ENCODE measurements around the gene CKAP2. TPM values are rescaled to one million over a fixed set of nuclear protein-coding genes. Genes with fewer than 3 reads are reported as not detected.

Gene CKAP2
- total and polyA plus RNA-seq, 7 experiments from 2014 or later, result 12.0 to 59.9 (median 13.3) TPM

- Mint-ChIP-seq H3K4me1 (peaks cover 0 to 1% (median 0%) of the 10 kb centered on the region in 7 donors), H3K36me3 (peaks cover 10 to 38% (median 19%) of the 10 kb centered on the region in 5 donors), H3K9me3 (peaks cover 0 to 3% (median 0%) of the 10 kb centered on the region in 11 donors), H3K27me3 (peaks cover 0 to 3% (median 0%) of the 10 kb centered on the region in 5 donors), H3K27ac (no peak overlapping the region), H3K4me3 (no peak overlapping the region)
- H3K4me1 ChIP-seq (ENCODE audit: control insufficient read depth in 2 of 2, insufficient read depth in 2 of 2, low read length in 2 of 2), result no peaks in the 10 kb centered on the region
- no peak for ATAC-seq
- H3K27me3 ChIP-seq (ENCODE audit: control insufficient read depth in 2 of 2, insufficient read depth in 2 of 2, low read length in 2 of 2), result no peaks in the 10 kb centered on the region
- H3K27ac ChIP-seq (ENCODE audit: low read depth, low read length), result no peak overlapping the region
- ChIA-PET POLR2A (no interaction called here), CTCF (no interaction called here)
- no peak overlapping the region for H3K4me3 ChIP-seq (ENCODE audit: low read length)
- H3K9me3 ChIP-seq (ENCODE audit: control insufficient read depth in 2 of 3, low read length in 3 of 3), result no peaks in the 10 kb centered on the region
- H3K36me3 ChIP-seq (ENCODE audit: control insufficient read depth in 2 of 3, insufficient read depth in 3 of 3, low read length in 3 of 3), result peaks cover 0 to 28% (median 0%) of the 10 kb centered on the region in 3 experiments
- intact Hi-C loops (cut with micrococcal nuclease), result no loop called here
- no peak for DNase-seq
Observed at GRCh38 chr13:52411629-52412028, 43.6 kb upstream of the CKAP2 start.

- Mint-ChIP-seq H3K9me3 (no peaks in the 10 kb centered on the region), H3K27me3 (peaks cover 0 to 2% (median 0%) of the 10 kb centered on the region in 5 donors), H3K4me3 (no peak overlapping the region), H3K27ac (no peak overlapping the region), H3K4me1 (no peaks in the 10 kb centered on the region), H3K36me3 (peaks cover 9 to 42% (median 22%) of the 10 kb centered on the region in 5 donors)
- H3K9me3 ChIP-seq (ENCODE audit: control insufficient read depth in 2 of 3, low read length in 3 of 3), result no peaks in the 10 kb centered on the region
- no peaks in the 10 kb centered on the region for H3K27me3 ChIP-seq (ENCODE audit: control insufficient read depth in 2 of 2, insufficient read depth in 2 of 2, low read length in 2 of 2)
- no peak overlapping the region for H3K4me3 ChIP-seq (ENCODE audit: low read length)
- no peak for ATAC-seq
- CTCF ChIA-PET, result no interaction called here
- intact Hi-C loops (cut with micrococcal nuclease), result no loop called here
- POLR2A ChIA-PET, result no interaction called here
- H3K4me1 ChIP-seq (ENCODE audit: control insufficient read depth in 2 of 2, insufficient read depth in 2 of 2, low read length in 2 of 2), result no peaks in the 10 kb centered on the region
- no peak overlapping the region for H3K27ac ChIP-seq (ENCODE audit: low read depth, low read length)
- peaks cover 0 to 28% (median 0%) of the 10 kb centered on the region in 3 experiments for H3K36me3 ChIP-seq (ENCODE audit: control insufficient read depth in 2 of 3, insufficient read depth in 3 of 3, low read length in 3 of 3)
- DNase-seq, result no peak
Observed at GRCh38 chr13:52412128-52412527, 43.1 kb upstream of the CKAP2 start.

GRCh38 chr13:52414051-52414450, 41.2 kb upstream of the CKAP2 start:
- ChIA-PET CTCF (no interaction called here), POLR2A (no interaction called here)
- no peak for DNase-seq

GRCh38 chr13:52414963-52415362, 40.3 kb upstream of the CKAP2 start:
- Histone ChIP-seq H3K27ac (ENCODE audit: low read depth, low read length) (no peak overlapping the region), H3K36me3 (ENCODE audit: control insufficient read depth in 2 of 3, insufficient read depth in 3 of 3, low read length in 3 of 3) (peaks cover 0 to 36% (median 4%) of the 10 kb centered on the region in 3 experiments), H3K4me3 (ENCODE audit: low read length) (no peak overlapping the region), H3K9me3 (ENCODE audit: control insufficient read depth in 2 of 3, low read length in 3 of 3) (no peaks in the 10 kb centered on the region), H3K4me1 (ENCODE audit: control insufficient read depth in 2 of 2, insufficient read depth in 2 of 2, low read length in 2 of 2) (no peaks in the 10 kb centered on the region), H3K27me3 (ENCODE audit: control insufficient read depth in 2 of 2, insufficient read depth in 2 of 2, low read length in 2 of 2) (no peaks in the 10 kb centered on the region)
- peaks cover 0 to 2% (median 0%) of the 10 kb centered on the region in 7 donors for H3K4me1 Mint-ChIP-seq
- H3K9me3 Mint-ChIP-seq, result no peaks in the 10 kb centered on the region
- ChIA-PET POLR2A (no interaction called here), CTCF (no interaction called here)
- intact Hi-C loops (cut with micrococcal nuclease), result loop anchor here in 1 of 2 donors (5.0 kb wide), 1 partner anchor 37 kb away; the partner anchor contains the start of gene VPS36
- no peak overlapping the region for H3K27ac Mint-ChIP-seq
- DNase-seq (no peak), ATAC-seq (no peak)
- H3K27me3 Mint-ChIP-seq, result no peaks in the 10 kb centered on the region
- H3K4me3 Mint-ChIP-seq, result no peak overlapping the region
- H3K36me3 Mint-ChIP-seq, result peaks cover 13 to 57% (median 28%) of the 10 kb centered on the region in 5 donors

More at GRCh38 chr13:52414051-52414450, 41.2 kb upstream of the CKAP2 start:
- H3K36me3 Mint-ChIP-seq, result peaks cover 10 to 51% (median 22%) of the 10 kb centered on the region in 5 donors
- no peak overlapping the region for H3K4me3 ChIP-seq (ENCODE audit: low read length)
- H3K36me3 ChIP-seq (ENCODE audit: control insufficient read depth in 2 of 3, insufficient read depth in 3 of 3, low read length in 3 of 3), result peaks cover 0 to 32% (median 3%) of the 10 kb centered on the region in 3 experiments
- H3K27me3 Mint-ChIP-seq, result no peaks in the 10 kb centered on the region
- no peaks in the 10 kb centered on the region for H3K27me3 ChIP-seq (ENCODE audit: control insufficient read depth in 2 of 2, insufficient read depth in 2 of 2, low read length in 2 of 2)
- H3K27ac Mint-ChIP-seq, result no peak overlapping the region
- no peaks in the 10 kb centered on the region for H3K4me1 ChIP-seq (ENCODE audit: control insufficient read depth in 2 of 2, insufficient read depth in 2 of 2, low read length in 2 of 2)
- H3K9me3 ChIP-seq (ENCODE audit: control insufficient read depth in 2 of 3, low read length in 3 of 3), result no peaks in the 10 kb centered on the region
- ATAC-seq, result no peak
- intact Hi-C loops (cut with micrococcal nuclease), result no loop called here
- no peaks in the 10 kb centered on the region for H3K4me1 Mint-ChIP-seq
- no peak overlapping the region for H3K4me3 Mint-ChIP-seq
- no peaks in the 10 kb centered on the region for H3K9me3 Mint-ChIP-seq
- no peak overlapping the region for H3K27ac ChIP-seq (ENCODE audit: low read depth, low read length)

GRCh38 chr13:52419080-52419479, 36.2 kb upstream of the CKAP2 start:
- Mint-ChIP-seq H3K36me3 (peaks cover 20 to 56% (median 31%) of the 10 kb centered on the region in 5 donors), H3K27ac (no peak overlapping the region), H3K27me3 (no peaks in the 10 kb centered on the region), H3K4me3 (no peak overlapping the region), H3K4me1 (peaks cover 0 to 2% (median 0%) of the 10 kb centered on the region in 7 donors), H3K9me3 (no peaks in the 10 kb centered on the region)
- ChIA-PET CTCF (no interaction called here), POLR2A (interaction anchor here (0.7 kb wide), 1 partner anchor 14 kb away, joined by 3 read pairs; no protein-coding TSS in a partner anchor)
- ATAC-seq, result no peak
- no peaks in the 10 kb centered on the region for H3K27me3 ChIP-seq (ENCODE audit: control insufficient read depth in 2 of 2, insufficient read depth in 2 of 2, low read length in 2 of 2)
- no peak overlapping the region for H3K27ac ChIP-seq (ENCODE audit: low read depth, low read length)
- no peak for DNase-seq
- intact Hi-C loops (cut with micrococcal nuclease), result loop anchor here in 1 of 2 donors (5.0 kb wide), 1 partner anchor 33 kb away; the partner anchor contains the start of gene VPS36
- no peaks in the 10 kb centered on the region for H3K4me1 ChIP-seq (ENCODE audit: control insufficient read depth in 2 of 2, insufficient read depth in 2 of 2, low read length in 2 of 2)
- H3K9me3 ChIP-seq (ENCODE audit: control insufficient read depth in 2 of 3, low read length in 3 of 3), result no peaks in the 10 kb centered on the region
- H3K36me3 ChIP-seq (ENCODE audit: control insufficient read depth in 2 of 3, insufficient read depth in 3 of 3, low read length in 3 of 3), result peaks cover 0 to 47% (median 4%) of the 10 kb centered on the region in 3 experiments
- no peak overlapping the region for H3K4me3 ChIP-seq (ENCODE audit: low read length)

- H3K4me3 Mint-ChIP-seq, result no peak overlapping the region
- H3K4me1 Mint-ChIP-seq, result peaks cover 0 to 2% (median 0%) of the 10 kb centered on the region in 7 donors
- Histone ChIP-seq H3K4me3 (ENCODE audit: low read length) (no peak overlapping the region), H3K27me3 (ENCODE audit: control insufficient read depth in 2 of 2, insufficient read depth in 2 of 2, low read length in 2 of 2) (no peaks in the 10 kb centered on the region), H3K36me3 (ENCODE audit: control insufficient read depth in 2 of 3, insufficient read depth in 3 of 3, low read length in 3 of 3) (peaks cover 0 to 39% (median 12%) of the 10 kb centered on the region in 3 experiments), H3K27ac (ENCODE audit: low read depth, low read length) (no peak overlapping the region), H3K4me1 (ENCODE audit: control insufficient read depth in 2 of 2, insufficient read depth in 2 of 2, low read length in 2 of 2) (no peaks in the 10 kb centered on the region), H3K9me3 (ENCODE audit: control insufficient read depth in 2 of 3, low read length in 3 of 3) (no peaks in the 10 kb centered on the region)
- H3K36me3 Mint-ChIP-seq, result peaks cover 22 to 52% (median 30%) of the 10 kb centered on the region in 5 donors
- ChIA-PET CTCF (no interaction called here), POLR2A (no interaction called here)
- H3K9me3 Mint-ChIP-seq, result no peaks in the 10 kb centered on the region
- intact Hi-C loops (cut with micrococcal nuclease), result no loop called here
- H3K27ac Mint-ChIP-seq, result no peak overlapping the region
- H3K27me3 Mint-ChIP-seq, result no peaks in the 10 kb centered on the region
- DNase-seq, result no peak
- no peak for ATAC-seq
Observed at GRCh38 chr13:52421216-52421615, 34.1 kb upstream of the CKAP2 start.

- H3K36me3 Mint-ChIP-seq, result peaks cover 9 to 55% (median 29%) of the 10 kb centered on the region in 5 donors
- intact Hi-C loops (cut with micrococcal nuclease), result no loop called here
- peaks cover 8 to 37% (median 9%) of the 10 kb centered on the region in 3 experiments for H3K36me3 ChIP-seq (ENCODE audit: control insufficient read depth in 2 of 3, insufficient read depth in 3 of 3, low read length in 3 of 3)
Observed at GRCh38 chr13:52428295-52428694, 27.0 kb upstream of the CKAP2 start.

More at GRCh38 chr13:52428295-52428694, 27.0 kb upstream of the CKAP2 start:
- no peak for DNase-seq
- H3K27ac ChIP-seq (ENCODE audit: low read depth, low read length), result no peak overlapping the region
- H3K27me3 Mint-ChIP-seq, result no peaks in the 10 kb centered on the region
- peaks cover 0 to 5% (median 0%) of the 10 kb centered on the region in 7 donors for H3K4me1 Mint-ChIP-seq
- H3K4me3 Mint-ChIP-seq, result no peak overlapping the region
- POLR2A ChIA-PET, result no interaction called here
- no peaks in the 10 kb centered on the region for H3K27me3 ChIP-seq (ENCODE audit: control insufficient read depth in 2 of 2, insufficient read depth in 2 of 2, low read length in 2 of 2)
- H3K9me3 Mint-ChIP-seq, result no peaks in the 10 kb centered on the region
- H3K4me3 ChIP-seq (ENCODE audit: low read length), result no peak overlapping the region
- no peaks in the 10 kb centered on the region for H3K9me3 ChIP-seq (ENCODE audit: control insufficient read depth in 2 of 3, low read length in 3 of 3)
- no peak overlapping the region for H3K27ac Mint-ChIP-seq
- no peaks in the 10 kb centered on the region for H3K4me1 ChIP-seq (ENCODE audit: control insufficient read depth in 2 of 2, insufficient read depth in 2 of 2, low read length in 2 of 2)
- CTCF ChIA-PET, result interaction anchor here (1.2 kb wide), 1 partner anchor 23 kb away, joined by 4 read pairs; no protein-coding TSS in a partner anchor
- ATAC-seq, result no peak
